ENCODE results near the gene BBS9. TPM values are rescaled to one million over a fixed set of nuclear protein-coding genes. Genes with fewer than 3 reads are reported as not detected.

Gene BBS9
- total RNA-seq, 1 experiment from 2014 or later: 26.4 TPM

- H4K5ac ChIP-seq (ENCODE audit: insufficient read length, low read depth, low read length): no peak overlapping the region
- H3K23ac ChIP-seq (ENCODE audit: insufficient read length, low read depth, low read length): no peak overlapping the region
- H3K27me3 ChIP-seq (ENCODE audit: insufficient read depth, low read length): no peaks in the 10 kb centered on the region
- no peak overlapping the region for H2BK120ac ChIP-seq (ENCODE audit: low read depth, low read length, poor library complexity, severe bottlenecking)
- no peak overlapping the region for H3K9ac ChIP-seq (ENCODE audit: extremely low read depth, insufficient read length, low read length)
- no peak overlapping the region for H2BK5ac ChIP-seq (ENCODE audit: insufficient read length, low read length)
- H2BK20ac ChIP-seq (ENCODE audit: low read depth, low read length, poor library complexity, severe bottlenecking): no peak overlapping the region
- H4K91ac ChIP-seq (ENCODE audit: insufficient read length, low read depth, low read length): no peak overlapping the region
- no peak overlapping the region for H2AFZ ChIP-seq (ENCODE audit: low read length)
- no peak overlapping the region for H3K27ac Mint-ChIP-seq
- no peaks in the 10 kb centered on the region for H3K4me1 Mint-ChIP-seq
- no peak overlapping the region for H3K4me2 ChIP-seq (ENCODE audit: insufficient read depth, insufficient read length, low read length)
- H3K4ac ChIP-seq (ENCODE audit: low read depth, low read length): no peak overlapping the region
- no peak overlapping the region for H4K8ac ChIP-seq (replicated peaks; ENCODE audit: insufficient read length, low read depth, low read length)
- no peak overlapping the region for H3K27ac ChIP-seq (ENCODE audit: insufficient read length, low read depth, low read length)
- TF ChIP-seq CTCF (conservative IDR thresholded peaks at IDR 0.05): no peak
- no peaks in the 10 kb centered on the region for H3K23me2 ChIP-seq (ENCODE audit: insufficient read length, low read depth, low read length, poor library complexity, severe bottlenecking)
- no peak overlapping the region for H3K14ac ChIP-seq (ENCODE audit: insufficient read depth, low read length)
- H3K4me1 ChIP-seq (ENCODE audit: insufficient read depth, low read length): no peaks in the 10 kb centered on the region
- no peak overlapping the region for H3K4me3 Mint-ChIP-seq
- no peak overlapping the region for H2BK15ac ChIP-seq (ENCODE audit: low read depth, low read length)
- DNase-seq: no peak
- H3K9me3 ChIP-seq (ENCODE audit: control insufficient read depth, low read depth, low read length): no peaks in the 10 kb centered on the region
- no peaks in the 10 kb centered on the region for H3K36me3 Mint-ChIP-seq (ENCODE audit: insufficient read depth in 1 of 3, low read depth in 3 of 3)
- no peaks in the 10 kb centered on the region for H3K79me1 ChIP-seq (ENCODE audit: insufficient read depth, low read depth, low read length, poor library complexity, severe bottlenecking)
- no peaks in the 10 kb centered on the region for H3K79me2 ChIP-seq (ENCODE audit: insufficient read depth, low read length)
- H3K27me3 Mint-ChIP-seq (ENCODE audit: low read depth): no peaks in the 10 kb centered on the region
- H2BK12ac ChIP-seq (ENCODE audit: insufficient read length, low read depth, low read length): no peak overlapping the region
- no peak overlapping the region for H3K18ac ChIP-seq (ENCODE audit: insufficient read length, low read depth, low read length)
- no peaks in the 10 kb centered on the region for H4K20me1 ChIP-seq (ENCODE audit: control insufficient read depth, insufficient read depth, insufficient read length)
- H2AK5ac ChIP-seq (ENCODE audit: insufficient read length, low read length): no peak overlapping the region
- no peak overlapping the region for H3K56ac ChIP-seq (ENCODE audit: insufficient read length, low read depth, low read length)
- H3T11ph ChIP-seq (ENCODE audit: low read length): no peak overlapping the region
- no peaks in the 10 kb centered on the region for H3K9me3 Mint-ChIP-seq
Measured at GRCh38 chr7:33556472-33556871, 427.1 kb downstream of the BBS9 start.
